ENCODE measurements around the gene NFIX. TPM values are rescaled to one million over a fixed set of nuclear protein-coding genes. Genes with fewer than 3 reads are reported as not detected.

The NFIX gene
- total and polyA plus RNA-seq, 2 of the 13 experiments (the other 11 are each of a cell fraction or from before 2014, with no cell fraction given), result 3.4 to 5.4 TPM

GRCh38 chr19:12996406-12997094 is 1.3 kb downstream of the NFIX start (continued):
- TF ChIP-seq ZNF362 (CRISPR knock-in tag; IDR thresholded peaks at IDR 0.05; ENCODE audit: borderline replicate concordance) (0 out of 2 replicates have a peak, but pooled peaks have one; percentile 15), CREM (IDR thresholded peaks at IDR 0.05) (no peak), CREM (CRISPR knock-in tag; IDR thresholded peaks at IDR 0.05) (no peak), ZBTB7A (CRISPR knock-in tag; IDR thresholded peaks at IDR 0.05) (no peak), HMG20A (CRISPR knock-in tag; IDR thresholded peaks at IDR 0.05; ENCODE audit: borderline replicate concordance) (no peak), ATF6 (CRISPR knock-in tag; conservative IDR thresholded peaks at IDR 0.05) (no peak), GFI1 (CRISPR knock-in tag; IDR thresholded peaks at IDR 0.05; ENCODE audit: borderline replicate concordance) (no peak), ZNF547 (CRISPR knock-in tag; IDR thresholded peaks at IDR 0.05) (0 out of 2 replicates have a peak, but pooled peaks have one; percentile 58), ZNF260 (CRISPR knock-in tag; IDR thresholded peaks at IDR 0.05; ENCODE audit: borderline replicate concordance, low read depth) (no peak), FLYWCH1 (CRISPR knock-in tag; IDR thresholded peaks at IDR 0.05) (no peak), MEIS2 (CRISPR knock-in tag; IDR thresholded peaks at IDR 0.05) (no peak; the same call in 1 of the 2 replicates), ZNF18 (CRISPR knock-in tag; IDR thresholded peaks at IDR 0.05; ENCODE audit: insufficient replicate concordance) (no peak), TAF1 (CRISPR knock-in tag; IDR thresholded peaks at IDR 0.05) (no peak), ATF7-NPFF (CRISPR knock-in tag; IDR thresholded peaks at IDR 0.05; ENCODE audit: low read depth) (no peak), JUNB (CRISPR knock-in tag; IDR thresholded peaks at IDR 0.05; ENCODE audit: borderline replicate concordance) (no peak), ZNF772 (CRISPR knock-in tag; IDR thresholded peaks at IDR 0.05) (no peak; the same call in 1 of the 2 replicates), SNAPC4 (CRISPR knock-in tag; IDR thresholded peaks at IDR 0.05) (no peak), ZNF3 (CRISPR knock-in tag; IDR thresholded peaks at IDR 0.05) (no peak), ZFX (CRISPR knock-in tag; IDR thresholded peaks at IDR 0.05; ENCODE audit: low read depth) (peak; percentile 71), SALL1 (CRISPR knock-in tag; IDR thresholded peaks at IDR 0.05) (peak; percentile 56), FIP1L1 (IDR thresholded peaks at IDR 0.05; ENCODE audit: borderline replicate concordance, insufficient read depth, low read depth, low read length) (no peak)
